Liver (tissue), 3 donors: ENCODE data around the gene MTMR12.

Experiments
- ATF3 ChIP-seq: IDR thresholded peaks from 2 replicates; pipeline ENCODE4 v1.6.1; 2016; ENCODE audit warnings: antibody characterized with exemption
- CTCF ChIP-seq: fragments of 150-350 bp; IDR thresholded peaks from 2 replicates; pipeline ENCODE4 v1.5.1; 2017; ENCODE audit warnings: improper control_type of control experiment, low read depth, low read length; ENCODE audit not compliant: missing input control
- GABPA ChIP-seq, 2 donors: IDR thresholded peaks in 1 of 2; conservative IDR thresholded peaks in 1 of 2; 2 replicates each; pipeline ENCODE4 v1.6.1; 2016; ENCODE audit warnings: antibody characterized with exemption in 2 of 2, mild to moderate bottlenecking in 1 of 2, moderate library complexity in 1 of 2
- HNF4A ChIP-seq, 2 donors: conservative IDR thresholded peaks; 2 replicates each; pipeline ENCODE4 v1.6.1; 2016; ENCODE audit warnings: antibody characterized with exemption in 2 of 2, mild to moderate bottlenecking in 2 of 2
- RAD21 ChIP-seq, 2 donors: IDR thresholded peaks; 2 replicates each; pipeline ENCODE4 v1.6.1; 2016; ENCODE audit warnings: antibody characterized with exemption in 2 of 2, mild to moderate bottlenecking in 2 of 2
- REST ChIP-seq: IDR thresholded peaks from 2 replicates; pipeline ENCODE4 v1.6.1; 2016; ENCODE audit warnings: antibody characterized with exemption, mild to moderate bottlenecking
- SP1 ChIP-seq: IDR thresholded peaks from 2 replicates; pipeline ENCODE4 v1.6.1; 2018; ENCODE audit warnings: antibody characterized with exemption, mild to moderate bottlenecking
- TAF1 ChIP-seq: conservative IDR thresholded peaks from 2 replicates; pipeline ENCODE4 v1.6.1; 2016; ENCODE audit warnings: antibody characterized with exemption, mild to moderate bottlenecking
- YY1 ChIP-seq: IDR thresholded peaks from 2 replicates; pipeline ENCODE4 v1.6.1; 2016; ENCODE audit warnings: antibody characterized with exemption, mild to moderate bottlenecking
- TF ChIP-seq, protein P1 (sequence below): IDR thresholded peaks from 2 replicates; pipeline ENCODE4 v1.6.1; 2016; ENCODE audit warnings: antibody characterized with exemption
- donor health status: healthy.
- donor health status: healthy.

DNA sequence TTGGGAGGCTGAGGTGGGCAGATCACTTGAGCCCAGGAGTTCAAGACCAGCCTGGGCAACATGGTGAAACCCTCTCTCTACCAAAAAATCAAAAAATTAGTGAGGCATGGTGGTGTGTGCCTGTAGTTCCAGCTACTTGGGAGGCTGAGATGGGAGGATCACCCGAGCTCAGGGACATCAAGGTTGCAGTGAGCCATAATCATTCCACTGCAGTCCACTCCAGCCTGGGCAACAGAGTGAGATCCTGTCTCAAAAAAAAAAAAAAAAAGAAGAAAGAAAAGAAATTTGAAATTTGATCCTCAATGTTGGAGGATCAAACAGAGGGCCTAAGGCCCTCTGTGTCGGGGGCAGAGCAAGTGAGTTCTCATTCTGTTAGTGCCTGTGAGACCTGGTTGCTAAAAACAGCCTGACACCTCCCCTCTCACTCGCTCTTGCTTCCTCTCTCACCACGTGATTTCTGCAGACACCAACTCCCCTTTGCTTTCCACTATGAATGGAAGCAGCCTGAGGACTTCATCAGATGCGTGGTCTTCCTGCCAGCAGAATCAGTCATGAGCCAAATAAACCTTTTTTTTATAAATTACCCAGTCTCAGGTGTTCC, 130.2 kb downstream of the MTMR12 start:
- TF ChIP-seq CTCF (no peak), REST (no peak), TAF1 (no peak), RAD21 (IDR thresholded peaks at IDR 0.05) (no peak), HNF4A (conservative IDR thresholded peaks at IDR 0.05) (no peak), GABPA (IDR thresholded peaks at IDR 0.05 in 1 of 2, conservative IDR thresholded peaks at IDR 0.05 in 1 of 2) (no peak), YY1 (no peak), SP1 (no peak), ATF3 (no peak)
- TF ChIP-seq, protein P1, sequence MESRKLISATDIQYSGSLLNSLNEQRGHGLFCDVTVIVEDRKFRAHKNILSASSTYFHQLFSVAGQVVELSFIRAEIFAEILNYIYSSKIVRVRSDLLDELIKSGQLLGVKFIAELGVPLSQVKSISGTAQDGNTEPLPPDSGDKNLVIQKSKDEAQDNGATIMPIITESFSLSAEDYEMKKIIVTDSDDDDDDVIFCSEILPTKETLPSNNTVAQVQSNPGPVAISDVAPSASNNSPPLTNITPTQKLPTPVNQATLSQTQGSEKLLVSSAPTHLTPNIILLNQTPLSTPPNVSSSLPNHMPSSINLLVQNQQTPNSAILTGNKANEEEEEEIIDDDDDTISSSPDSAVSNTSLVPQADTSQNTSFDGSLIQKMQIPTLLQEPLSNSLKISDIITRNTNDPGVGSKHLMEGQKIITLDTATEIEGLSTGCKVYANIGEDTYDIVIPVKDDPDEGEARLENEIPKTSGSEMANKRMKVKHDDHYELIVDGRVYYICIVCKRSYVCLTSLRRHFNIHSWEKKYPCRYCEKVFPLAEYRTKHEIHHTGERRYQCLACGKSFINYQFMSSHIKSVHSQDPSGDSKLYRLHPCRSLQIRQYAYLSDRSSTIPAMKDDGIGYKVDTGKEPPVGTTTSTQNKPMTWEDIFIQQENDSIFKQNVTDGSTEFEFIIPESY = no peak
